Hindlimb muscle (tissue), 1 donor: ENCODE data around the gene CTBP2. TPM values are rescaled to one million over a fixed set of nuclear protein-coding genes. Genes with fewer than 3 reads are reported as not detected.

Source experiments
- DNase-seq: peaks from one replicate; pipeline ENCODE4 v3.0.0-alpha.2; 2013
- polyA plus RNA-seq: library from polyadenylated mRNA; unstranded; fragments of 120-200 nt; gene quantifications from one replicate; pipeline ENCODE4 v1.2.1, GENCODE V29; 2013; ENCODE audit not compliant: insufficient read length

Gene CTBP2
- polyA plus RNA-seq, 1 donor = 41.4 TPM

- DNase-seq = no peak
Measured at GRCh38 chr10:125039354-125039769, 121.0 kb downstream of the CTBP2 start.

GRCh38 chr10:125038637-125039036 is 121.7 kb downstream of the CTBP2 start:
- DNase-seq = no peak

DNA sequence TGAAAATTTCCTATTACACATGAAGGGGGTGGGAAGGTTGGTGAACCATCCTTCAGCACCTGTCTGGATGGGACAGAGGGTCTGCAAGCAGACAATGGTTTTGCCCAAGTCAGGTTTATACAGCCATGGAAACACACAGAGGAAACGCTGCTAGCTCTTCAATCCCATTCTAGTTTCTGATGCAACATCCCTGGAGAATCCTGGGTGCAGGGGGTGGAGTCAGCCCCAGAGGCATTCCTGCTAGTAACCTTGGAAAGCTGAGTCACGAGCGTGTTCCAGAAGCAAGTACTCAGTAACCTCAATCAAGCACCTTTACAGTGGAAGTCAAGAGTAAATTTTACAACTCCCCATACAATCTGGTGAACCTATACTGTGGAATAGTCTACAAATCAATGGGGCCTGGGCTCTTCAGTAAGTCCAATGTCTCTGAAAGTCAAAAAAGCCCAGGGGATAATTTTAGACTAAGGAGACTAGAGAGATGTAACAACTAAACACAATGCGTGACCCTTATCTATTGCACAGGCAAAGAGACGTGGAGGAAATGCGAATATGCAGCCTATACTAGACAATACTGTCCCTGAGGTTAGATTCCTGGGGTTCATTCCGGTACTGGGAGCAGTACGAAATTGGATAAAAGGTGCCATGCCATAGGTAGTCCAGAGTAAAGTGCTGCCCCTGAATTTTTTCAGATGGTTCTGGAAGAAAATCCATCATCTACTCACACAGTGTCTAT is 123.1 kb downstream of the CTBP2 start:
- DNase-seq = no peak

GRCh38 chr10:125035588-125036295 is 124.6 kb downstream of the CTBP2 start:
- no peak for DNase-seq

- no peak for DNase-seq
Measured at GRCh38 chr10:125035136-125035535, 125.2 kb downstream of the CTBP2 start.

GRCh38 chr10:125034675-125035074 is 125.7 kb downstream of the CTBP2 start:
- DNase-seq = no peak

GRCh38 chr10:125033146-125033924 is 127.0 kb downstream of the CTBP2 start:
- DNase-seq = no peak

GRCh38 chr10:125032474-125033020 is 127.8 kb downstream of the CTBP2 start:
- no peak for DNase-seq

GRCh38 chr10:125030567-125031197 is 129.7 kb downstream of the CTBP2 start:
- no peak for DNase-seq

GRCh38 chr10:125029584-125030242 is 130.7 kb downstream of the CTBP2 start:
- DNase-seq = no peak

- DNase-seq = no peak
Measured at GRCh38 chr10:125027871-125028869, 132.2 kb downstream of the CTBP2 start.

GRCh38 chr10:125026974-125027735 is 133.2 kb downstream of the CTBP2 start:
- no peak for DNase-seq

DNA sequence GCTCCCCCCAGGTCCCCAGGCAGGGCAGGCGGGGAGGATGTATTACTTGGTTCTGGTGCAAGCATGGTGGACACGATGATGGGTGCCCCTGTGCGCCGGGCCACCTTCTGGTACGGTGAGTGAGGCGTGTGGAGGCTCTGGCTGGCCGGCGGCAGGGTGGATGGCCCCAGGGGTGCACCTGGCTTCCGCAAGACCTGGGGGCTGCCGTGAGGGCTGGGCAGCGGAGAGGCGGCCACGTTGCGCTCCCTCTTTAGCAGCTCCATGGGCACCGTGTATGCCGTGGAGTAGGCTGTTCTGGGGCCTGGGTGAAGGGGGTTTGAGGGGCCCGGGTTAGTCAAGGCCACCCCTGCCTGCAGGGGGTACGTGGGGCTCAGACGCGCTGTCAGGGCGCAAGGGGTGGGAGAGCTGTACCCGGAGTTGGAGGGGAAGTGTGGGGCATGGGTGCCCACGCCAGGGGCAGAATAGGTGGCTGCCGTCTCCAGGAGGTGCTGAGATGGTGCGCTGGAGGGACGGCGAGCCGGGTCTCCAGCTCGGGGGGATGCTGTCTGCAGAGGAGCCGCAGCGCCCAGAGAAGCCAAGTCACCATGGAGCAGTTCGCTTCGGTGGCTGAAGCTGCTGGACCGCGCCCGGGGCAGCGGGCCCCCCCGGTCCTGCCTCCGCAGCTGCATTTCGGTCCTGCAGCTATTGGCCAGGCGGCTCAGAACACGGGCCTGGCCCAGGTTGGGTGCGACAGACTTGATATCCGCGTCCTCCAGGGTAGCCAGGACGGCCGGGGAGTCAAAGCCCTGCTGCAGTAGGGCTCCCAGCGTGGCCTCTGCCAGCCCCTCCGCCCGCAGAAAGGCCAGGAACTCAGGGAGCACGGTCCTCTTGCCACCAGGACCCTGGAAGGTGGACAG is 134.1 kb downstream of the CTBP2 start:
- DNase-seq = no peak

GRCh38 chr10:125025341-125025740 is 135.0 kb downstream of the CTBP2 start:
- DNase-seq = no peak

DNA sequence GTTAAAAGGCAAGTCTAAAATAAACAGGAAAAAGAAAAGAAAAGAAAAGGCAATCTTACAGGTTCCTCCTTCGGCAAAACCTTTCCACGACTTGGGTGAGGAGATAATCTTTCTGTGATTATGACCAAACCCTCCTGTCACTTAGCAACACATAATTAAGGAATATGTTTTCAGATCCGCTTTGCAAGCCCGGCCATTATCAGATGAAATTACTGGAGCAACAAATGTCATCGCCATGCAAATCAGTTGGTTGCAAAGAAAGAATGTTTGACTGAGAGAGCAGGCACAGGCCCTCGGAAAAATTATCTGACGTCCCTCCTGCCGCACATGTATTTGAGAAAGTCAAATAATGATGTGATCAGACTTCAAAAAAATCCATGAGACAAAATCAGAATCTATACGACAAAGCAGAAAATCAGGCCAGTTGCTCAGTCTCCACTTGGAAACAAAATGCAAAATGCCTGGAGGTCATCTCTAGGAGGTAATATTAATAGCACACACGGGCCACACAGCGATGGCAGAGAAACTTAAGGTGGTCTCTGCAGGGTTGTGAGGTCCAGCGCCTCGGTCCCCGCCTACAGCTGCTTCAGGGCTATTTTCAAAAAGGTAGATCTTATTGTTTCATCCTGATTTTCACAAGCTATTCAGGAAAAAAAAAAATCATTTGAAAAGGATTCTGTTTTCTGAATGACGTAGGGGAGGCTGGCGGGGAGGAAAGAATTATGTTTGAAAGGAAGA is 135.7 kb downstream of the CTBP2 start:
- no peak for DNase-seq

DNA sequence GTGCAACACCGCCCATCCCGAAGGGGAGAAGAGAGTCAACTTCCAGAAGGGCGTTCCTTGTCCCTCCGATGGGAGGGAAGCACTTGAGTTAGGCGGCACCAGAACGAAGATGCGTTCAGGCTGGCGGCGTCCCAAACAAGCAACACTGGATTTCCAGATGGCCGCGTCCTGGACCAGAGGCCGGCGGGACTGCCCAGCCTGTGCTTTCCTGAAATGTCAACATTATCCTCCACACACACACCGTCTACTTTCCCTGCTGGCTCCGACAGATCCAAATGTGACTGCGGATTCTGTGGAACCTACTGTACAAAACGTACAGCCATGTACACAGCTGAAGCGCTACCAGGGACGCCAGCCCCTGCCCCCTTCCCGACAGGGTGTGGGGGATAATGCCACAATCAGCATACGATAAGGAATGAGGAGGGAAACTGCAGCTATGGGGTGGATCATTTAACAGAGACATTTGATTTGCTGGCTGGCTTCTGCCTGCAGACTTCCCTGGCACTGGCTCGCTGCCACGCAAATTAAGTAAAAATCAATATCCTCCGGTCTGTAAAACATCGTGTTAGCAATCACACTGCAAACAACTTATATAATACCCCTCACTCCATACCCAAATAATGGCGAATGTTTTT is 136.4 kb downstream of the CTBP2 start:
- DNase-seq = peak; percentile 61

DNA sequence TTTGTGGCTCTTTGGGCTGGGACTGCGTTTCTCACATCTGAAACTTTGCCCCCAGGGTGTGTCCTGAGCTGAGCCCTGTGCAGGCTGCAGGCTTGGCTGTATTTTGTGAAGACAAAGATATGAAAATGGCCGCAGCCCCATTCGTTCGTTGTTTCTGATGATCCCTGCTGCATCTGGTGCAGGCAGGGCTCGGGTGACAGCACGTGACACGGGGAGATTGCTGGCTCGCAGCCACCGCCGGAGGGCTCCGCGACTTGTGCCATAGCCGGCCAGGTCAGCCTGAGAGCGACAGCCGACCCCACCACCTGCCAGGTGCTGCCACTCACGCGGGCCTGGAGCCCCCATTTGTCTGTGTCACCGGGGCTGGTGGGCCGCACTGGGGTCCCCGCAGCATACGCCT is 137.1 kb downstream of the CTBP2 start:
- DNase-seq = no peak

GRCh38 chr10:125022671-125023070 is 137.7 kb downstream of the CTBP2 start:
- DNase-seq = no peak
